HepG2 (cell line): ENCODE measurements around the gene FBXO9. TPM values are rescaled to one million over a fixed set of nuclear protein-coding genes. Genes with fewer than 3 reads are reported as not detected.

Experiments used
- ATAC-seq: fragments of 200-7000 bp; cut with Tn5 transposase; 3 replicates; pipeline ENCODE4 v1.9.1; 2020; ENCODE audit warnings: mild to moderate bottlenecking, moderate library complexity
- BruUV-seq: library from RNA; stranded (reverse); fragments of 400-500 nt; replicated peaks from 2 replicates; lab custom pipeline; 2021; lab: Mats Ljungman, UMichigan
- CTCF ChIA-PET: fragments of 300-600 bp; formaldehyde crosslinking; extraction: SDS; loops from one replicate; lab custom pipeline; 2021; ENCODE audit warnings: low total read pairs, inconsistent platforms, low intra/inter-chr PET ratio; lab: Yijun Ruan, JAX
- POLR2A ChIA-PET: fragments of 350-600 bp; sonication (Branson Sonifier 250); formaldehyde crosslinking; loops from one replicate; lab custom pipeline; 2020; ENCODE audit warnings: antibody characterized with exemption, inconsistent platforms; lab: Yijun Ruan, JAX
- DNase-seq: peaks from one replicate; pipeline ENCODE4 v3.0.0-alpha.2; 2015; ENCODE audit warnings: low spot score
- FAIRE-seq: peaks from 3 replicates; lab custom pipeline; 2011; peaks lifted over from hg19 to GRCh38; lab: Jason Lieb, UNC
- H2AFZ ChIP-seq: one replicate; pipeline ENCODE4 v1.6.1; 2011; ENCODE audit warnings: low read length, inconsistent platforms
- H3K27ac ChIP-seq: fragments of 300-600 bp; 3 replicates; pipeline ENCODE4 v1.8.0; 2011; ENCODE audit warnings: mixed run types, mild to moderate bottlenecking, mixed read lengths, low read length, inconsistent platforms; ENCODE audit not compliant: insufficient read depth; ENCODE audit errors: extremely low read length
- H3K27me3 ChIP-seq, 2 experiments: fragments of 200-600 bp in 1 of 2; 2 replicates in 1 of 2; 3 replicates in 1 of 2; pipeline versions ENCODE4 v1.6.0 to v1.8.0; 2011; ENCODE audit warnings: low read length in 2 of 2, mild to moderate bottlenecking in 2 of 2, moderate library complexity in 2 of 2, inconsistent platforms in 1 of 2; ENCODE audit not compliant: insufficient read depth in 2 of 2, control insufficient read depth in 1 of 2
- H3K36me3 ChIP-seq, 2 experiments: fragments of 200-600 bp in 1 of 2; replicated peaks in 1 of 2; 2 replicates in 1 of 2; 3 replicates in 1 of 2; pipeline versions ENCODE4 v1.5.1 to v1.8.0; 2011; ENCODE audit warnings: low read length in 2 of 2, inconsistent platforms in 1 of 2; ENCODE audit not compliant: insufficient read depth in 2 of 2, control insufficient read depth in 1 of 2
- H3K4me1 ChIP-seq: 2 replicates; pipeline ENCODE4 v1.5.1; 2012; ENCODE audit warnings: low read length, inconsistent platforms; ENCODE audit not compliant: insufficient read depth
- H3K4me2 ChIP-seq: 2 replicates; pipeline ENCODE4 v1.6.0; 2011; ENCODE audit warnings: low read depth, low read length, inconsistent platforms
- H3K4me3 ChIP-seq, 3 experiments: fragments of 200-600 bp in 1 of 3; sonication (generic), shearing (Covaris generic) in 1 of 3; replicated peaks in 1 of 3; 2 replicates each; pipeline ENCODE4 v1.5.1; 2011 to 2016; ENCODE audit warnings: low read length in 3 of 3, inconsistent platforms in 2 of 3, low read depth in 2 of 3, mild to moderate bottlenecking in 2 of 3, control low read depth in 1 of 3, mixed read lengths in 1 of 3; ENCODE audit not compliant: insufficient read depth in 1 of 3
- H3K79me2 ChIP-seq: one replicate; pipeline ENCODE4 v1.6.1; 2011; ENCODE audit warnings: low read length, inconsistent platforms; ENCODE audit not compliant: insufficient read depth
- H3K9ac ChIP-seq: 2 replicates; pipeline ENCODE4 v1.6.0; 2011; ENCODE audit warnings: mild to moderate bottlenecking, low read depth, low read length, inconsistent platforms; ENCODE audit not compliant: insufficient read depth
- H3K9me3 ChIP-seq: 2 replicates; pipeline ENCODE4 v1.5.1; 2012; ENCODE audit warnings: mild to moderate bottlenecking, low read length
- H4K20me1 ChIP-seq: 2 replicates; pipeline ENCODE4 v1.6.0; 2011; ENCODE audit warnings: inconsistent platforms, mild to moderate bottlenecking, low read length, moderate library complexity; ENCODE audit not compliant: insufficient read depth
- HINFP ChIP-seq: sonication (generic); formaldehyde crosslinking; IDR thresholded peaks from 2 replicates; pipeline ENCODE4 v1.4.0; 2020; ENCODE audit warnings: low read depth, mild to moderate bottlenecking, missing genetic modification reagents
- MAFK ChIP-seq, 2 experiments: IDR thresholded peaks in 1 of 2; conservative IDR thresholded peaks in 1 of 2; 2 replicates each; pipeline ENCODE4 v1.6.1; 2011; ENCODE audit warnings: improper control_type of control experiment in 2 of 2, low read length in 2 of 2
- MXD4 ChIP-seq: IDR thresholded peaks from 2 replicates; pipeline ENCODE4 v1.6.1; 2016; ENCODE audit warnings: mild to moderate bottlenecking, missing biosample characterization, missing genetic modification reagents
- PAX8 ChIP-seq: sonication (generic); formaldehyde crosslinking; IDR thresholded peaks from 2 replicates; pipeline ENCODE4 v1.8.0; 2022; ENCODE audit warnings: mild to moderate bottlenecking, missing genetic modification reagents, borderline replicate concordance
- REPIN1 ChIP-seq: sonication (generic); formaldehyde crosslinking; IDR thresholded peaks from 2 replicates; pipeline ENCODE4 v1.8.0; 2022; ENCODE audit warnings: missing genetic modification reagents, low read depth, mild to moderate bottlenecking, borderline replicate concordance
- SCMH1 ChIP-seq: sonication (generic); formaldehyde crosslinking; IDR thresholded peaks from 2 replicates; pipeline ENCODE4 v1.9.0; 2021; ENCODE audit warnings: missing genetic modification reagents, mild to moderate bottlenecking, borderline replicate concordance
- TBX3 ChIP-seq: fragments of 450-650 bp; IDR thresholded peaks from 2 replicates; pipeline ENCODE4 v1.6.1; 2017; ENCODE audit warnings: antibody characterized with exemption, mild to moderate bottlenecking, inconsistent platforms, borderline replicate concordance
- ZFAT ChIP-seq: sonication (generic); formaldehyde crosslinking; conservative IDR thresholded peaks from 2 replicates; pipeline ENCODE4 v1.8.1; 2023; ENCODE audit warnings: missing genetic modification reagents, inconsistent platforms
- ZNF10 ChIP-seq: sonication (generic); formaldehyde crosslinking; IDR thresholded peaks from 2 replicates; pipeline ENCODE4 v1.4.0; 2020; ENCODE audit warnings: mild to moderate bottlenecking, low read depth, missing genetic modification reagents, borderline replicate concordance
- ZNF205 ChIP-seq: IDR thresholded peaks from 2 replicates; pipeline ENCODE4 v1.6.1; 2018; ENCODE audit warnings: missing biosample characterization, missing genetic modification reagents
- ZNF430 ChIP-seq: sonication (generic); formaldehyde crosslinking; IDR thresholded peaks from 2 replicates; pipeline ENCODE4 v1.9.0; 2021; ENCODE audit warnings: mild to moderate bottlenecking, missing genetic modification reagents
- ZNF501 ChIP-seq: sonication (generic); formaldehyde crosslinking; IDR thresholded peaks from 2 replicates; pipeline ENCODE4 v1.5.1; 2020; ENCODE audit warnings: mild to moderate bottlenecking, moderate library complexity, missing genetic modification reagents
- ZNF660 ChIP-seq: sonication (generic); formaldehyde crosslinking; IDR thresholded peaks from 2 replicates; pipeline ENCODE4 v1.5.1; 2020; ENCODE audit warnings: mild to moderate bottlenecking, low read depth, missing genetic modification reagents, borderline replicate concordance
- WGBS: methylation state at CpG from one replicate; pipeline ENCODE4 v1.1.6; 2017; ENCODE audit warnings: low lambda C conversion rate; 5-methylcytosine and 5-hydroxymethylcytosine counted together
- in situ Hi-C: cut with HindIII; loops from 2 replicates; pipeline ENCODE4 v1.10.0; 2017; ENCODE audit warnings: low pct_unique_long_range_greater_than_20kb; ENCODE audit not compliant: extremely low pct_ligation_motif_present
- intact Hi-C: fragments of 100-400 bp; cut with micrococcal nuclease; formaldehyde crosslinking; loops from one replicate; pipeline ENCODE4 v1.10.0; 2022; ENCODE audit not compliant: unreplicated experiment
- polyA plus RNA-seq, 8 experiments: library from polyadenylated mRNA; depleted of rRNA in 3 of 8; stranded (reverse) in 7 of 8; unstranded in 1 of 8; fragments of >200 nt; fragmentation: Illumina TruSeq in 4 of 8; extraction: Trizol in 4 of 8; gene quantifications; 2 replicates each; pipeline versions ENCODE4 v1.2.1 to v1.2.3, GENCODE V29; 2011 to 2016; ENCODE audit warnings: low read depth in 4 of 8, missing spikeins in 1 of 8, mixed read lengths in 1 of 8; ENCODE audit not compliant: insufficient read depth in 1 of 8
- total RNA-seq, 5 experiments: library from RNA; depleted of rRNA; stranded (reverse); fragments of >200 nt; fragmentation: Illumina TruSeq; extraction: Trizol; gene quantifications; 2 replicates each; pipeline ENCODE4 v1.2.3, GENCODE V29; 2016; ENCODE audit warnings: low read depth in 1 of 5
- TF ChIP-seq, protein P1 (sequence below): sonication (generic); formaldehyde crosslinking; IDR thresholded peaks from 2 replicates; pipeline ENCODE4 v1.8.1; 2023; ENCODE audit warnings: mild to moderate bottlenecking, inconsistent platforms, moderate library complexity, missing genetic modification reagents, borderline replicate concordance
- TF ChIP-seq, protein P2 (sequence below): sonication (generic); formaldehyde crosslinking; IDR thresholded peaks from 2 replicates; pipeline ENCODE4 v1.4.0; 2020; ENCODE audit warnings: missing genetic modification reagents

Gene FBXO9
- total and polyA plus RNA-seq, 2 of the 13 experiments (the other 11 are each of a cell fraction or from before 2014, with no cell fraction given), result 64.3 to 98.4 TPM

- intact Hi-C loops, result no loop called here
- Histone ChIP-seq H4K20me1 (no peaks in the 10 kb centered on the region), H3K4me1 (no peaks in the 10 kb centered on the region), H2AFZ (no peak overlapping the region), H3K27me3 (no peaks in the 10 kb centered on the region), H3K4me2 (no peak overlapping the region), H3K9me3 (no peaks in the 10 kb centered on the region), H3K36me3 (peaks cover 17 to 40% of the 10 kb centered on the region in 2 experiments), H3K4me3 (no peak overlapping the region), H3K9ac (no peak overlapping the region), H3K27ac (no peak overlapping the region), H3K79me2 (no peaks in the 10 kb centered on the region)
- DNase-seq (no peak), ATAC-seq (no peak), FAIRE-seq (no peak)
- ChIA-PET CTCF (no interaction called here), POLR2A (no interaction called here)
- WGBS, result 95% methylated on average over 4 of the region's 4 CpGs
- TF ChIP-seq SCMH1 (CRISPR knock-in tag), result no peak
- TF ChIP-seq, protein P1, sequence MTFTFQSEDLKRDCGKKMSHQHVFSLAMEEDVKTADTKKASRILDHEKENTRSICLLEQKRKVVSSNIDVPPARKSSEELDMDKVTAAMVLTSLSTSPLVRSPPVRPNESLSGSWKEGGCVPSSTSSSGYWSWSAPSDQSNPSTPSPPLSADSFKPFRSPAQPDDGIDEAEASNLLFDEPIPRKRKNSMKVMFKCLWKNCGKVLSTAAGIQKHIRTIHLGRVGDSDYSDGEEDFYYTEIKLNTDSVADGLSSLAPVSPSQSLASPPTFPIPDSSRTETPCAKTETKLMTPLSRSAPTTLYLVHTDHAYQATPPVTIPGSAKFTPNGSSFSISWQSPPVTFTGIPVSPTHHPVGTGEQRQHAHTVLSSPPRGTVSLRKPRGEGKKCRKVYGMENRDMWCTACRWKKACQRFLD (CRISPR knock-in tag), result no peak
- TF ChIP-seq ZNF501 (CRISPR knock-in tag), result no peak
- no peak for TF ChIP-seq ZFAT
- no peak for TF ChIP-seq TBX3
- TF ChIP-seq ZNF205 (CRISPR knock-in tag), result no peak
- TF ChIP-seq MXD4 (CRISPR knock-in tag), result no peak
- no peak for TF ChIP-seq REPIN1
- no TSS peak for BruUV-seq
- in situ Hi-C loops, result no loop called here
Measured at GRCh38 chr6:53041356-53041755, 23.8 kb upstream of the FBXO9 start.

DNA sequence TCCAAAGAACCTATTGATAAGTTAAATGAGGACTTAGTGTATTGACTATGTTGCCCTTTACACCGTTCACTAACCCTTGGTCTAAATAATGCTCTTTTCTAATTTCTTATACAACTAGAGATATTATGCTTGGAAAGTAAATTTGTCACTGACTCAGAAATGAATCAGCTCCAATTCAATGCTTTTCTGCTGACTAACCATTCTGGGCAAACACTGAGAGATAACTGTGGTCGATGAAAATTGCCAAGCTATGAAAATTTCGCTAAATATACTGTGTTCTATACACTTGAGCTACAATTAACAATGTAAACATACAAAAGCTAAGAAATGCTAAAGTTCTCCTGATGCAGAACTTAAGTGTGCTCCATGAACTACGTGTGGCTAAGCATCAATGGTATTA is 23.1 kb upstream of the FBXO9 start:
- peak; percentile 53 for FAIRE-seq
- Histone ChIP-seq H3K4me2 (no peak overlapping the region), H3K79me2 (no peaks in the 10 kb centered on the region), H3K9ac (no peak overlapping the region), H3K4me1 (no peaks in the 10 kb centered on the region), H3K36me3 (peaks cover 17 to 37% of the 10 kb centered on the region in 2 experiments), H4K20me1 (no peaks in the 10 kb centered on the region), H3K4me3 (no peak overlapping the region), H3K27ac (no peak overlapping the region), H3K27me3 (no peaks in the 10 kb centered on the region), H3K9me3 (no peaks in the 10 kb centered on the region), H2AFZ (no peak overlapping the region)
- in situ Hi-C loops (no loop called here), intact Hi-C loops (no loop called here)
- BruUV-seq, result no TSS peak
- DNase-seq, result peak; percentile 35
- ChIA-PET POLR2A (interaction anchor here (0.7 kb wide), 1 partner anchor 47 kb away, joined by 3 read pairs; the partner anchor contains the start of gene GSTA4), CTCF (no interaction called here)
- WGBS, result 76% methylated on average over 4 of the region's 4 CpGs
- no peak for ATAC-seq
- TF ChIP-seq HINFP (CRISPR knock-in tag) (no peak), ZNF10 (CRISPR knock-in tag) (no peak), MAFK (conservative IDR thresholded peaks at IDR 0.05 in 1 of 2, IDR thresholded peaks at IDR 0.05 in 1 of 2; ENCODE audit: low read length in 2 of 2) (peak; percentile 91 to 92), ZNF660 (CRISPR knock-in tag) (no peak), ZNF430 (no peak), PAX8 (CRISPR knock-in tag) (no peak)
- TF ChIP-seq, protein P2, sequence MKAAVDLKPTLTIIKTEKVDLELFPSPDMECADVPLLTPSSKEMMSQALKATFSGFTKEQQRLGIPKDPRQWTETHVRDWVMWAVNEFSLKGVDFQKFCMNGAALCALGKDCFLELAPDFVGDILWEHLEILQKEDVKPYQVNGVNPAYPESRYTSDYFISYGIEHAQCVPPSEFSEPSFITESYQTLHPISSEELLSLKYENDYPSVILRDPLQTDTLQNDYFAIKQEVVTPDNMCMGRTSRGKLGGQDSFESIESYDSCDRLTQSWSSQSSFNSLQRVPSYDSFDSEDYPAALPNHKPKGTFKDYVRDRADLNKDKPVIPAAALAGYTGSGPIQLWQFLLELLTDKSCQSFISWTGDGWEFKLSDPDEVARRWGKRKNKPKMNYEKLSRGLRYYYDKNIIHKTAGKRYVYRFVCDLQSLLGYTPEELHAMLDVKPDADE, result no peak
